Kidney glomerular epithelial cell (primary cell): Measurements from ENCODE around the gene WIPF3.

Experiments
- DNase-seq: peaks from one replicate; lab custom pipeline; 2025; lab: John Stamatoyannopoulos, UW

Gene WIPF3

DNA sequence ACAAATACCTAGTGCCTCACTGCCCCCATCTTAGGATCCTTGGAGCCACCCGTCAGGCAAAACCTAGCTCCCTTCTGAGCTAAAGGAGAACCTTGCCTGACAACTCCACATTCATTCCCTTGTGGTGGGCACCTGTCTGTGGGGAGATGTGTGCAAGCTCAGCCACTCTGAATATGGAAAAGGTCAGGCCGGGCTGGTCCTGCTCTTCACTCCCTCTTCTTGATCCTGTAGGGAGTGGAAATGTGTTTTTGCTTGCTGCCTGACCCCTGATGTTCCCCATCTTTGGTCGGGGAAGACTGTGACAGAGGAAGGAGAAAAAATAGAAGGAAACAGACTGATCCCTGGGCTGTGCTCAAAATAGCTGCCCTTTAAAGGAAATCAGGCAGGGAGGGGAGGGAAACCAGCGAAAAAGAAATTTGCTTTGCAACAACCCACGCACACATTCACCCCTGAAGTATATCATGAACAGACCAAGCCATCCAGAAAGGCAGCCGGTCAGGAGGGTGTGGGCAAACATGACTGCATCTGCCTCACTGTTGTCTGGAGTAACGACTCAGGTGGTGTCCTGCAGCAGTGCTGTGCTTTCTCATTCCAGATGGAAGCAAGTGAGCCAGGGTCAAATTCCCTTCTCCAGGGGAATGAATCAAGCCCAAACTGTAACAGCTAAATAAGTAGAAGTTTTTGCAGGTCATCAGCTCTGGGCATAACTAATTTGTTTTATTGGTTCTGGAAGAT lies 109.3 kb downstream of the WIPF3 start:
- DNase-seq, result peak; percentile 70

DNA sequence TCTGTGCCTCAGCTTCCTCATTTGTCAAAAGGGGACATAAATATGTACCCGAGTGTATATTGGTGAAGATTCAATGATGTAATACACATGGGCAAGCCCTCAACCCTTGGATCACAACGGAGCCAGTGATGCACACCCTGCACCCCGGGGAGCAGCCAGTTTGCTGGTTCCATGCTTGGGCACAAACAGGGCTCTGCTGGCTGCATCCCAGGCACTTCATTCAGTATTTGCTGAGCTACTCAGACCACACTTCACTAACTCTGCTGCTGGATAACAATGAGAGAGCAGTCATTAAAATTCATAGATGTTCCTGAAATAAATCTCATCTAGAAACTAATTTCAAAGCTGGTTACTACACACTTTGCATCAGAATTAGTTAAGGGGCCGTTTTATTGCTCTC lies 111.3 kb downstream of the WIPF3 start:
- no peak for DNase-seq

DNA sequence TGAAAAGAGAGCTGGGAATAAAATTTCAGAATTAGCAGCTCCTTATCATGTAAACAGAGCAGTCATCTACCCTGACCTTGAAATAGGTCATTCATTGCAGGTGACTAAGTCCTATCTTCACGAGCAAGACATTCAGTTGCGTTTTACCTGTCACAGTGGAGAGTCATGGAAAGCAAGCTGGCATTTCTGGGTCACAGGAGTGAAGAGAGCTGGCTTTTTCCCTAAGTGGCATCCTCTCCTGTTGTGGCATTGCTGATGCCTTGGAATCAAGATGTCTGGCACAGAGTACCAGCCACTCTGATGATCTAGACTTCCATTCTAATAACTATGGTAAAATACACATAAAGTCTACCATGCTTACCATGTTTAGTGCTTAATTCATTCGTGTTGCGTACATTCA lies 112.5 kb downstream of the WIPF3 start:
- no peak for DNase-seq

DNA sequence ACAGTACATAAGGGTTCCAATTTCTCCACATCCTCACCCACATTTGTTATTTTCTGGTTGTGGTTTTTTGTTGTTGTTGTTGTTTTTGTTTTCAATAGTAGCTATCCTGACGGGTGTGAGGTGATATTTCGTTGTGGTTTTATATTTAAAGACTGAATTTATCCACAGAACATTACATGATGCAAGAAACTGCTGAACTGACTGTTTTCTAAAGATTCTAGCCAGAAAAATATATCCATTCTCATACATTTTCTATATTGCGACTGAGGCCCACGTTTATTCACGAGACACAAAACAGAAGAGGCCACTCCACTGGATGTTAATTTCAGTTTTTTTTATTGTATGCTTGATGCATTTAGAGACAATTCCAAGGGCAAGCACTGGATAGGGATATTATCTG lies 113.5 kb downstream of the WIPF3 start:
- no peak for DNase-seq

DNA sequence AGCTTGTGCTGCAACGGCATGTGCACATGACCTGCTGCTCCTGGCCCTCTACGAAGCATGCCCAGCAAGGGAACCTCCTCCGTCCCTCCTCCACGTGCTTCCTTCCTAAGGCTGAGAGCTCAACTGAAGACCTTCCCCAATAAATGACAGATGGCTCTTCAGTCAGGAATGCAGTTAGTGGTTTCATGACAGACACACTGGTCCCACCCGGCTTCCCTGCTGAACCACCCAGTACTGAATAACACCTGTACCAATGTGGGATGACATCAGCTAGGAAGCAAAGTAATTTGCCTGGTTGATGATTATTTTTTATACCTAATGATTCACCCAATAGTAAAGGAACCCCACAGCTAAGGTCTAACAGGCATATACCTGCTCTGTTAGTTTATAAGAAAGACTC lies 114.2 kb downstream of the WIPF3 start:
- peak; percentile 76 for DNase-seq

DNA sequence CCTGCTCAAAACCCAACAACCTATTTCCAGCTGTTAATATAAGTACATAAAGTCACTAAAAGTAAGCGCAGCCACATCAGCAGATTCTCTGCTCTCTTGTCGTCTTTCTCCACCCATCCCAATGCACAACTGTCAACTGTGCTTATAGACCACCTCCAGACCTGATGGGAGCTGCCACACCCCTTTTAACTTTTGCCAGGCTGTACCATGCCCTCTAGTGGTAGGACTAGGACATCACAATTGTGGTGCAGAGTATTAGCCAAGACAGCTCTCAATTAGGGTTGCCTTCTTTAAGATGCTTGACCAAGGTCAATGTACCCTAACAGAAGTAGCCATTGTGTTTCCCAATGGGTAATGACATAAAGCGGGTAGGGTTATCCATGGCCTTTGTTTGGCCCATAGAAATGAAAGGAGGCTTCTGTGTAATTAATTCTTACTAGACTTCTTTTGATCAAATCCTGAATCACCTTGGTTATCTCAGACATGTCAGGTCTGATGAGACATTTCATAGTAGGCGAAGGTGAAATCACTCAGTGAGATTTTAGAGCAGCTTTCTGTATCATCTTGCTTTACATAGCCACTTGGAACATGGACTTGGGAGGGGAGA lies 115.2 kb downstream of the WIPF3 start:
- peak; percentile 38 for DNase-seq

DNA sequence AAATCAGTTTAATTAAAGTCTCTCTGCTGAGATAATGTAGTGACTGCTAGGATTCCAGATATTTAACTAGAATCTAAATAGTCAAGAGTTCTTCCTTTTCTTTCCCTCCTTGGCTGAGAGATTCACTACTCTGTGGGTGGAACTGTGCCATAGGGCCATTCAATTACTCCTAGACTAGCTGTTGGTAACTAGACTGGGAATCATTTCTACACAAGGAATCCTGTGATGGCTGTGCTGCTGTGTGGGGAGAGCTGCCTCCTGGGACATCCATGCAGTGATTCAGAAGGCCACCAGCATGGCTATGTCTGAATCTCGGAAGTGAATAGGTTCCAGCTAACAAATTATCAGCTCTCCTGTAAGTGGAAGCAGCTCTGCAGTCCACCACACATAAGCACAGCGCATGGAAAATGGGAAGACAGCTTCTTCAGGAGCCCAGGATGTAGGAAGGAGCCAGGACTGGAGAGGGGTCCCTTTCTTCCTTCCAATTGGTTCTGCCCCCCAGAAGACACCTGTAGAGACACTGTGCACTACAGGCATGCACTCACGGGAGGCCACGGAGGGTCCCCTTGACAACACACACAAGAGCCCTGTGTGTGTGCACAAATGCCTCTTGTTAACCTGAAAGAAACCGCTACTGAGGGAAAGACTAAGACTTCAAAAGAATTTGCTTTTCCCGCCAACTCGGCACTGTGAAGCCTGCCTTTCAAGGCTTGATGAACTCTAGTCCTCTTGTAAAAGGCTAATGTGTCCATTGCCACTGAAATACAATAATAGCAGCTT lies 116.8 kb downstream of the WIPF3 start:
- no peak for DNase-seq

DNA sequence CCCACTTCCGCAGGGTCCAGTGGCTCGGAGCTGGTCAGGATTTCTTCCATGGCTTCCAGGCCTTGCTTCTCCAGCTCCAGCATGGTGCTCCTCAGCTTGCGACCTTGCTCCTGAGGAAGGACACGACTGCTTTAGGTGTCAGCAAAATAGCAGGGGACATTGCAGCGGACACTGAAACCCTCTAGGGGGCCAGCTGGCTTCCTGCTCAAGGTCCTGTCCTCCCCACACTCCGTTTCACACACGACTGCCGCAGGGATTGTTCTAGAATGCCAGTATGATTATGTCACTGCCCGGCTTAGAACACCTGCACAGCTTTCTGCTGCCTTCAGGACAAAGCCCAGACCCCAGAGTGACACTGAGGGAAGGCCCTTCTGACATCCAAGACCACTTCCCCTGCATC lies 117.7 kb downstream of the WIPF3 start:
- DNase-seq, result no peak

DNA sequence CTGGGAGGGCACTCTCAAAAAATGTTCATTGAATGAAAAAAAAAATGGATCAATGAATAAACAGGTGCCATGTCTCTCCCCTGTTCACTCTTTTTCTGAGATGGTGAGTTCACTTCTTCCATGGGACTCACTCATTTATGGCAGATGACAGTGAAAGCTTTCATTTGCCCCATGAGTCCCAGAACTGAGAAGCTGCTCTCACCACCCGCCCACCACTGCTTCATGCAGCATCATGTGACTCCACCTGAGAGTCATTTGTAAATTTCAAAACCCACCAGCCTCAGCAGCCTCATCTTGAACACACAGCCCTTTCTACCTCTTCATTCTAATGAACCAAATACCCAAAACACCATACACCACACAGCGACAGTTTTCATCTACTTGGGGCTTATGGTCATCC lies 118.4 kb downstream of the WIPF3 start:
- no peak for DNase-seq

DNA sequence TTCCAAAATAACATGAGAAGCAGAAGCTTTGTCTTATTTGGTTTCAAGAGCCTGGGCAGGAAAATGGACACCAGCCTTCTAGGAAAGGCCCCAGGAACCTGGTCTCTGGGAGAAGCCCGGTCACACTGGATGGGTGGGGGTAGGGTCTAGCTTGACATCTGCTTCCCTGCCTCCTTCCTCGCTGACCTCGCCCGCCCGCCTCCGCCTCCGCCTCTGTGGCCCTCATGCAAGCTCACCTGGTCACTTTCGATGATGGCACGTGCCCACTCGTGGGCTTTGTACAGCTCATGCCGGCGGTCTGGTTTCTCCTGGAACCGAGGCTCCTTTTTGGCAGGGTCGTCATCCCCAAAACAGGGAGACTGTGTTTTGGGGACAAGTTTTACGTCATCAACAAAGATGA lies 119.9 kb downstream of the WIPF3 start:
- no peak for DNase-seq

DNA sequence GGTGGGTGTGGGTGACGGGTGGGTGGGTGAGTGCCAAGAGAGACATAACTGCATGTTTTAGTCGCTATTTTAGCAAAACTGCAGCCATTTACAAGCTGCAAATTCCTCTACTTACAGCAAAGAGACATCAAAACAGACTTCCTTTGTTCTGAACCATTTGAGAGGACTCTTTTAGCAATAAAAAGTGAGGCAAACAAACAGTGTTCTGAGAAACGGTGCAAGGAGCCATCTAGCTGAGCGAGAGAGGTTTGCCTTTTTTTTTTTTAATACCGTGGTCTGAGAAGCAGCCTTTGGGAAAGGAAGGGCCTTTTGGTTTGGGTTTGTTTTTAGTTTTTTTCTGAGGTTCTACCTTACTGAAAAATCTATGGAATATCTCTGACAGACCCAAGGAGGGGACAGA lies 120.4 kb downstream of the WIPF3 start:
- DNase-seq, result no peak

DNA sequence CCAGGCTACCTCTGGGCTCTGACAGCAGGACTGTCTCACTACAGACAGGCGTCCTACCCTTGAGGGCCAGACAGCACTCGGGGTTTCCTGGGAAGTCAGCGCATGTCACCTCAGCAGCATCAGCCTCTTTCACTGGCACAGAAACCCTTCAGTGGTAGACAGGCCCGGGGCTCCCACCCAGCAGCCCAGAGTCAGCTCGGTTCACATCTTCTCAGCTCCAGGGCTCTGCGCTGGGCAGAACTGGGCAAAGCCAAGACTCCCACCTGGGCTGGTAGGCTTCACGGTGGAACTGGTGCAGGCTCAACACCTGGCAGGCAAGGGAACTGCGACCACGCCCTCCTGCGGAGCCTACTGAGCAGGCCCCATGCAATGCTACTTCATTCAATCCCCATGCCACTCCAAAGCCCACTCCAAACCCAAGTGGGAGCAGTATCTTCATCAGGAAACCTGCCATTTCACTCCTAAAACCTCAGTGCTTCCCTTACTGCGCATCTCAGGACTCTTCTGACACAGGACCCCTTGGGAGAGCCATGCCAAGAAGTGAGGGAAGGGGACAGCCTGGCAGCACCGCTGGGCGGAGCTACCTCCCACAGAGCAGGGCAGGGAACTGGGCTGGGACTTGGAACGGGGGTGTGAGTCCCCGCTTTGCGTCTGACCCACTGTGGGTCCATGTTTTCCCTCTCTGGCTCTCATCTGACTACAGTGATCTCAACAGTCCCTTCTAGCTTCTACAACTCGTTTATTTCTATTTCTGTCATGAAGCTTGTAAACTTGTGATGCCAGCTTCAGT lies 122.9 kb downstream of the WIPF3 start:
- DNase-seq, result no peak

DNA sequence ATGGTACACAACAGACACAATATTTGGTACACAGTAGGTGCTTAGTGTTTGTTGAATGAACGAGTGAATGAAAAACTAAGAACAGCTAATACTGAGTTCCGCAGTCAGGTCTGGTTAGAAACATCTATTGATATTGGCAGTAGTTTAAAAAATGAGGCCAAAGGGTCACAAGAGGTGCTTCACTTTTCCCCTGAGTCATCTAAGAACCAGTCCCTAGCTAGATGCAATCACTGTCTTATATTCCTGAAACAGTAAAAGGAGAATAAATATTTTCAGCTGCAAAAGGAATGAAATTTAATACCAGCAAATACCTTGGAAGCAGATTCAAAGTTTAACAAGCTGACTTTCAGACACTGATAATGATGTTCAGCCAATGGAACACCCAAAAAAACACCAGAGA lies 128.8 kb downstream of the WIPF3 start:
- DNase-seq, result peak; percentile 45

DNA sequence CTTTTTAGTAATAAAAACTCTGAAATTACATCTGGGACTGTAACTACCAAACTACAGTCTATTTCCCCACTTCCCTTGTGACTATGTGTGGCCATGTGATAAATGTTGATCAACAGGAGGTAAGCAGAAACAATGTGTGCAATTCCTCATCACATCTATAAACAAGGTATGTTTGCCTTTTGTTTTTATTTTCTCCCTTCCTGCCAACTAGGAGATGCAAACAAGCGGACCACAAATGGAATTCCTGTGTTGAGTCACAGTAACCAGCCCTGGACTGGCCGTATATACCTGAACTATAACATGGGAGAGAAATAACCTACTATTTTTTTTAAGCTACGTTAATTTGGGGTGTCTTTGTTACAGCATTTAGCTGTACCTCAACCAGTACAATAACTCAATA lies 130.8 kb downstream of the WIPF3 start:
- no peak for DNase-seq

DNA sequence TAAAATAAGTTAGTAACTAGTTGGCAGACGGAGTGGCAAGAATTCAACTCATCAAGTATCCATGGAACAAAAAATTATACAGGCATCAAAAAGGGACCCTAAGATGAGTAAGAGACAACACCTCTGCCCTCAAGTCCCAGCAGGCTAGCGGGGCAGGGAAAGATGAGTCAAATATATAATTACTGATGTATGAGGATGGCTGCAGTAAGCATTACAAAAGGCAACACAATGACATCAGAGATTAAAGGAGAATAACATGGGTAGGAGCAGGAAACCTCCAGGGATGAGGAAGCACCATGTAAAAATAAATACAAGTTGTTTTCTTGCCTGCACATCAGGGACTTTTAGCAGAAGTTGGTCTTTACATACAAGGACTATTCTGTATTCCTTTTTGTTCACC lies 133.9 kb downstream of the WIPF3 start:
- no peak for DNase-seq

DNA sequence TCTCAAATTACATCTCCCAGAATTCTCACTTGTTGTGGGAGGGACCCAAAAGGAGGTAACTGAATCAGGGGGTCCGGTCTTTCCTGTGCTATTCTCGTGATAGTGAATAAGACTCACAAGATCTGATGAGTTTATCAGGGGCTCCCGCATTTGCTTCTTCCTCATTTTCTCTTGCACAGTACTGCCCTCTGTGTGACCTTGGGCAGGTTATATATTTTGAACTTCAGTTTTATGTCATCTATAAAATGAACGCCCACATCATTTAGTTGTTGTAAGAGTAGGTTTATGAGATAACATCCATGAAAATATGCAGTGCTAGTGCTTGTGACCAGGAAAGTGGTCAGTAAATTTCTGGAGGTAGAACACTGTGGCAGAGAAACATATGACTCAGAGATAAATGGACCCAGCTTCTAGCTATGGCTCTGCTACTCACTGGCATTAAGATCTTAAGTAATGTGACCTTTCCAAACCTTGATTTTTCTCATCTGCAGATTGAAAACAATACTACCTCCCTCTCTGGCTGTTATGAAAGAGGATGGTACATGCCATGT lies 139.0 kb downstream of the WIPF3 start:
- no peak for DNase-seq

DNA sequence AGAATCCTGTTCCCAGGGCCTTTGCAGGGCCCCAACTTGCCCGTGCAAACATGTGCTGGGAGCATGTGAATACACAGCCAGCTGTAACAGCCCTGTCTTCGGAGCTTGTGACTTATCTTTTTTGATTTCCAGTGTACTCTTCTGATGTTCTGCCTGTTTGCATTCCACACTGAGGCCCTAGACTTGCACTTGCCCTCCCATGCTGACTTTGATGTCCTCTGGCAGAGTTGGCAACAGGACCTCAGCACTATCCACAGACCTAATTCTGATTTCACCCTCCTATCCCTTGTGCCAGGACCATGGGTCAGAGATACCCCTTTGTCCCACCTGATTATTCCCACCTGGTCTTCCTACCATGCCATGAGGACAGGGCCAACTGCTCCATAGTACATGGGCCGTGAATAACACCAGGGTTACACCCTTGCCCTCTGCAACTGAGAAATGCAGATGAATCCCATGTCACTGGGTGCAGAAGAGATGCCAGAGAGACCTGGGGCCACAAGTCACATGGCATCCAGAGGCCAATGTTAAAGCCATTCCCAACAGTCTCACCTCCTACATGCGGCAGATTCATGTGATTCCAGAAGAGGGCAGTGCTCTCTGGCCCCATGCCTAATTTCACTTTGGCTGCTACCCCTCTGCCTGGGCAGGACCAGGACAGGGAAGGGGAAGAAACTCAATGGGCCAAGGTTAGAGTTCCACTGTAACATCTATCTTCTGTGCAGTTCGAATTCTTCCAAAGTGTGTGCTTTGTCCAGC lies 140.3 kb downstream of the WIPF3 start:
- no peak for DNase-seq

DNA sequence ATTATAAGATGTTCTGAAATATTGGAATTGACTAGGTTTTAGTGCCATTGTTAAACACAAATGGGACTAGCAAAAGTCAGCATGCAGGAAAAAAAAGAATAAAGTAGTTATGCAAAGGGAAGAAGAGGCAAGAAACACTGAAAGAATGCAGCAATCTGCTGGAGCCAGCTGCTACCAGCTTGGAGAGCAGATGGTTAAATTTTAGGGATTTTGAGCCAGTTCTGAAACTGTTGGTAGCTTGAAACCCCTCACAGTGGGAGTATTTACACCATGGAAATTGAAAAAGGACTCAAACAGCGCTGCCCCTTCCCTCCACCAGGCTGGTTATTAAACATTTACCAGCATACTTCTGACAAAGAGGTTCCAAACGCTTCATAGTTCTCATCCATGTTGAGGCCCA lies 142.3 kb downstream of the WIPF3 start:
- DNase-seq, result no peak

DNA sequence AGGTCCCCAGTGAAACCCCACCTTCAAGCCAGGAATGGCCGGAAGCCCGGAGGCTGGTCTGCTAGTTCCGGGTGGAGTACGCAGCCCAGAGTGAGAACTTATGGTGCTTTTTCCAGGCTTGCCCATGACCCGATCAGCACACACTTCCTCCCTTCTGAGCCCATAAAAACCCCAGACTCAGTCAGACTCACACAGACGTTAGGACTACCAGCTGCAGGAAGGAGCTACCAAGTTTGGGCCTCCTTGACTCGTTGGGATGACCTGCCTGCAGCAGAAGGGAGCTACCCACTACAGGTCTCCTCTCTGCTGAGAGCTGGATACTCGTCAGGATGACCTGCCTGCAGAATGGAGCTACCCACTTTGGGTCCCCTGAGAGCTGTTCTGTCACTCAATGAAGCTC lies 144.2 kb downstream of the WIPF3 start:
- no peak for DNase-seq

DNA sequence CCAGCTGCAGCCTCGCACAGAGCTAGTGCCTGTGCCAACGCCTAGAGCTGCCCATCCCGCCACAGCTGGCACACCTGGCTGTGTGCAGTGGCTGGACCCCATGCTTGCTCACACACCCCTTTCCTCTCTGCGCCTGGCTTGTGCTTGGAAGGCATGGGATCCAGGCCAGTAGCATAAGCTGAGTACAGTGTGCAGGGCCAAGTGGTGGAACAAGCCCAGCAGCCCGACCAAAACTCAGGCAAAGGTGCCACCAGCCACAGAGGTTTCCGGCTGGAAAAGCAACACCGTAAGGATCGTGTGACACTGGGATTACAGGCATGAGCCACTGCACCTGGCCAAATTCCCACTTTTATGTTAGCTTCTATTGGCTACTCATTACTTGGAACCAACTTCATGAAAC lies 144.9 kb downstream of the WIPF3 start:
- no peak for DNase-seq

DNA sequence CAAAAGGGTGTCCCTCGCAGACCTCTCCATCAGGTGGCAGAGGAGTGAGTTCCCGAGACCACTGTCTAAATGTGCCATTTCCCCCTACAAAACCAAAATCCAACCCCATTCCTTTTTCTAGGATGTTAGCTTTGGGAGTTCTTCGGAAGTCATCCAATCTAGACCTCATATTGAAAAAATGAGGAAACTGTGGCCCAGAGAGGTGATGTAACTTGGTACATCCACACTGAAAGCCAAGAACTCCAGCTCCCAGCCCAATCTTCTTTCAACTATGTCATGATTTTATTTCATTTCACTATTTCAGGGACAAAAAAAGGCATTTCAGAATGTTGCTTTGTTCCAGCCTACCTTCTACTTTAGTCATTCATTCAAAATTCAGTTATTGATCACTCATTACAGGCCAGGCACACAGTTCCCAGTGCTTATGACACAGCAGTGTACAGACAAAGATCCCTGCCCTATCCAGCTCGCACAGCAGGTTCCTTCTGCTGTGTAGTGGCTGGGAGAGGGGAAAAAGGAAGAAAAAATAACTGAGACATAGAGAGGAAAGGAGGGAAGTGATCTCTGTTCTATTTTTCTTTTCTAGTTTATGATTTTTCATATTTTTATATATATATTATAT lies 147.5 kb downstream of the WIPF3 start:
- no peak for DNase-seq
